Measurements from ENCODE around the gene C1orf116.
A peak's percentile ranks its signal among the peaks of the same experiment; 100 is the strongest.

Gene C1orf116

DNA sequence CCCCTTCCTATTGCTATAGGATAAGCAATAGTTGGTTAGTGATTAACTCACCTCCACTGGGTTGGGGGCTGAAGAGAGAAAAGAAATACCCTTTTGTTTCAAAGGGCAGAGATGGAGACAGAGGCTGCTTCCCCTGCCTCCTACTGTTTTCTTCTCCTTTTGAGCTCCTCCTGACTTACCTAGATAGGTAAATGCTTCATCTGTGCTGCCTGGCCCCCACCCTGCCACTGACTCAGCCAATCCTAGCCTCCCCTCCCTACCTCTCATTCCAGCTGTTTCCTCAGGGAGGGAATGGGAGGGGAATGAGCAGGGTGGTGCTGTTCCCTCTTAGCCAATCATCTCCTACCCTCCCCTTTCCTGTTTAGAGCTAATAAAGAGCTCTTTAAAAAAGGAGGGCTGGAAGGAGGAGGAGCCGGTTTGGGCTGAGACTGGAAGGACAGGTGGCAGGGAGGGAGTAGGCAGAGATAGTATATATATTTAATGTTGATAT, at the start of gene C1orf116:
TSS of gene C1orf116 (minus strand) at position 229 of the 490 bp plus-strand sequence. CDS start 5,158 bp downstream, outside the sequence.
- no peak for DNase-seq (ENCODE audit: low read depth in 2 of 2)

DNA sequence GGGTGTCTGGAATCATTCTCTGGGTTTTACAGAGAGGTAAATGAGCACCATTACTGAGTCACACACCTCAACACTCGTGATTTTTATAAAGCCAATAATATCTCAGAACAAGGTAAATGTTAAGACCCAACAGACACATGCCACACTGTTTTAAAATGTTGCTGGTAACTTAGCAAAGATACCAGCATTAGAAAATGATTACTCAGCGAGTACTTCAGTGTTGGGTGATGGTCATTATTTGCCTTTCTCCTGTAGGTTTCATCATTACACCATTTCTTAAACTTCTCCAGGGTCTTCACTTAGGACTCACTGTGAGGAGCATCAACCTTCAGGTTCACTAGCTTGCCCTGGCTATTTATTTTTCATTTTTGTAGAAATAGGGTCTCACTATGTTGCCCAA, 49.2 kb upstream of the C1orf116 start:
- no peak for DNase-seq (ENCODE audit: low read depth in 2 of 2)

DNA sequence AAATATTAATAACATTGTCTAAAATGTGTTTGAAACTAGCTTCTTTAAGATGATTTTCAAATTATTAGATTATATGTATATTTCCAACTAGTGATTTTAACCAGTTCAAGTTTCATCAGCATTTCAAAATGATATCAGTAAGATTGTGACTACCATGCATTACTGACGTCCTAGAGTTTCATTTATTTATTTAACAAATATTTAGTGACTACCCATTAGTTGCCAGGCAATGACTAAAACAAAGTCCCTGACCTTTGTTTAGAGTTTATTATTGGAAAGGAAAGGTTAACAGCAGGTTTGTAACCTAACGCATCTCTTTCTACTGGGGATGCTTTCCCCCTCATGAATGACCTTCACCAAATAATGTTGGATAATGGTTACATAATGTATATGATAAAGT, 48.5 kb upstream of the C1orf116 start:
- DNase-seq (ENCODE audit: low read depth in 2 of 2): no peak

DNA sequence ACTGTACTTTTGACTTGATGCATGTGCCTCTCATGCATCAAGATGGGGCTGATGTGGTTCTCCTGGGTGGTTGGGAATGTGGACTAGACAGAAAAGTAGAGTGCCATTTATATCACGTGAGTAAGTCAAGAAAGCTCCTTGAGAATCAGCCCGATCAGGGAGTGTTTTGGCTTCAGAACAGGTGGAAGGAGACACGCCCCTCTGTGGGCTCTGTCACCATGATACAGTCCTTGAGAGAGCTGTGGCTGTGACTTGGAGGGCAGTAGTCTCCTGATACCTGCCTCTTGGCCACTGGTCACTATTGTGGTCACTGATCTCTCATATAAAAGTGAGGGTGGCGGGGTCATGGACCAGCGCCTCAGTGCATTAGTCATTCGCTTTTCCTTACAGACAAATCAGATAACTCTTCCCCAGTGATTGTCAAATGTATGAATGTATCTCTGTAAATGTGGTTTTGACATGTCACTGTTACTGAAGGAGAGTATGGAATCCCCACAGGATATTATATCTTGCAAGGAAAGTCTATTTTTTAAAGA, 47.2 kb upstream of the C1orf116 start:
- no peak for DNase-seq (ENCODE audit: low read depth in 2 of 2)

DNA sequence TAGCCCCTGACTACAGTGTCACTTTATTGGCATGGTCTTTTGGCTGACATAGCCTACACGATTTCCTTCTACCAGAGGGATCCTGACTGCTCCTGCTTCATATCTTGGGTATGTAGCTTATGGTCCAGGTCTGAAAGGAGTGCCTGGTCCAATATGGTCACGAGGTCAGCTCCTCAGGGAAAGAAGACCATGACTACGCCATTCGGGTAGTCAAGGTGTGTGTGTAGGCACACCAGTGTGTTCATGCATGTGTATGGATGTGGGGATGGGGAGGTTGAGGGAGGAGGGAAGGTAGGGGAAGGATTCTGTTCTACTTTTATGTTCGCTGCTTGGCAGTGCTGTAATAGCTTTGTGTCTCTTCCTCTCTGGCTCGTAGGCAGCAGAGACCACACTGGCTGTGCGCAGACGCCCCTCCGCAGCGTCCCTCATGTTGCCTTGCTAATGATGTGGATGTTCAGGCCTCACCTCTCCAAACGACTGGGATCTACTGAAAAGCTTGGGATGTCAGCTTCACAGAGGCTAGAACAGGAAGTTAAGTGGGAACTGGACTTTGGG, 46.1 kb upstream of the C1orf116 start:
- no peak for DNase-seq (ENCODE audit: low read depth in 2 of 2)

DNA sequence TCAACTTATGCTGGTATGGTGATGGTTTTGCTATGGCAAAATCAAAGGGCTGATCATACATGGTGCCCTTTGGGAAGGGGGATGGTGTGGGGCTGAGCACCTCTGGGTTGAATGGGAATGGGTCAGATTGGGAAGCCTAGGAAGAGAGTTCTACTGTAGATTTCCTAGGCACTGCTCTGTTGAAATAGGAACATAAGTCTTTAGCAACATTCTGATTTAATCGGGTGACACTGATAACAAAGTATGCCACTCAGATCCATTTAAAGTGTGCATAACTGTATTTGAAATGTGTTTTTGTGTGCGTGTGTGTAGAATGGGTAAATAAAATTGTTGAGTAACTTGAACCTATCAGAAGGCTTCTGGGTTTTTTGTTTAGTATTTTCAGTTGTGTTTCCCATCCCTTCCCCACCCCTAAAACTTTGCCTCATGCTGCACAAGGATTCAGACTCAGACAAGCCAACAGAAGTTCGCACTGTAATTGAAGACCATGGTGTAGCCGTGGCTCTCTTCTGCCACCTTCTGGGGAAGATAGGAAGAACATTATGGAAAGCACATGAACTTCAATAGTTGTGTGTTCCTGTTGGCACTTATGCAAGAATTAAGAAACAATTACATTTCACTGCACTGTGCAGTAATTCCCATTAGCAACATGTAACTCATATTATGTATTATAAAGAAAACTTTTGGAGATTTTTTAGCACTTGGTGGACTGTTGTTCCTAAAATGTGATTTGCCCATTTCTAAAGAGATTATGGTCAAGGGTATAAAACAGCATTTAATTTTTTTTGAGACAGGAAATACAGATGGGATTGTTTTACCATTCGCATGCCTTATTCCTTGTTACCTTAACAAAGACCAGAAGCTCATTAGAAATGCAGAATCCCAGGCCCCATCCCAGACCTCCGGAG, 45.2 kb upstream of the C1orf116 start:
- peak; percentile 16 to 35 for DNase-seq (ENCODE audit: low read depth in 2 of 2)

DNA sequence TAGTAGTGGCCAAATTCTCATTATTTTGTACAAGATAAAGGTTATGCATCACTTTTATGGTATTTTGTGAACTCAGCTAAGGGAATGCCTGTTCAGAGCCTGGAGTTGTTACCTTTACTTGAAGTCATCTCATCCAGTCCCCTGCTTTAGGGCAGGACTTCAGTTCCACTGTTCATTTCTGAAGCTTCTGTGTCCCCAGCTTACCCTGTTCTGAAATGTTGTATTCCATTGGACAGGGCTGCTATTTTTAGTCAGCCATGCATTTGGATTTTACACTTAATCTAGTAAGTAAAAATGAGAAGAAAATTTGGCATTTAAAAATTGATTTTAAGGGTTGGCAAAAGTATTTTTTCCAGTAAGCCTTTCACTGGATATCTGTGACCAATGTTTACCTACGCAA, 44.5 kb upstream of the C1orf116 start:
- no peak for DNase-seq (ENCODE audit: low read depth in 2 of 2)

DNA sequence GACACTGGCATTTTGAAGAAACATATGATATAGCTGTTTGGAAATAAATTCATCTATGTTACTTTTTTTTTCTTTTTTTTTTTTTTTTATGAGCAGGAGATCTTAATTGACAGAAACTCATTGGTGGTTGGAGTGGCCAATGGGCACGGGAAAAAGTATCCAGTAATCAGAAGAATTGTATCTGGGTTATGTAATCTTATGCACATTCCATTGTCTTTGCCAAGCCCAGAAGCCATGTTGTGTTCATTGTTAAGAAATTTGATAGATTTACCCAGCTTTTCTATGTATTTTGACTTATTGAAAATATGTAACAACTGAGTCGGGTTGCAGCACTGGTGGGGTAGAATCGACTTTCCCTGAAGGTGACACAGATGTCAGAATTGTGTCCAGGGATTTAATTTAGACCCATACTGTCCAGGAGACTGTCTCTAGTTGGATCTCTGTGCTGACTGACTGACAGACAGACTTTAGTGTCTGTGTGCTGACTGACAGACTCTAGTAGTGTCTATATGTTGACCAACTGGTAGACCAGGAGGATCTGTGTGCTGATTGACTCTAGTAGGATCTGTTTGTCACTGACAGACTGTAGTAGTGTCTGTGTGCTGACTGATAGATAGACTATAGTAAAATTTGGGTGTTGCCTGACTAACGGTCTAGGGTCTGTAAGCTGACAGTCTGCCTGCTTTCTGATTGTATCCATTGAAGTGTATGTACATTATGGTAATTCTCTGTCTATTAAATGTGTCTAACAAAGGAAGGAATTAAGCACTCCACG, 43.8 kb upstream of the C1orf116 start:
- no peak for DNase-seq (ENCODE audit: low read depth in 2 of 2)

DNA sequence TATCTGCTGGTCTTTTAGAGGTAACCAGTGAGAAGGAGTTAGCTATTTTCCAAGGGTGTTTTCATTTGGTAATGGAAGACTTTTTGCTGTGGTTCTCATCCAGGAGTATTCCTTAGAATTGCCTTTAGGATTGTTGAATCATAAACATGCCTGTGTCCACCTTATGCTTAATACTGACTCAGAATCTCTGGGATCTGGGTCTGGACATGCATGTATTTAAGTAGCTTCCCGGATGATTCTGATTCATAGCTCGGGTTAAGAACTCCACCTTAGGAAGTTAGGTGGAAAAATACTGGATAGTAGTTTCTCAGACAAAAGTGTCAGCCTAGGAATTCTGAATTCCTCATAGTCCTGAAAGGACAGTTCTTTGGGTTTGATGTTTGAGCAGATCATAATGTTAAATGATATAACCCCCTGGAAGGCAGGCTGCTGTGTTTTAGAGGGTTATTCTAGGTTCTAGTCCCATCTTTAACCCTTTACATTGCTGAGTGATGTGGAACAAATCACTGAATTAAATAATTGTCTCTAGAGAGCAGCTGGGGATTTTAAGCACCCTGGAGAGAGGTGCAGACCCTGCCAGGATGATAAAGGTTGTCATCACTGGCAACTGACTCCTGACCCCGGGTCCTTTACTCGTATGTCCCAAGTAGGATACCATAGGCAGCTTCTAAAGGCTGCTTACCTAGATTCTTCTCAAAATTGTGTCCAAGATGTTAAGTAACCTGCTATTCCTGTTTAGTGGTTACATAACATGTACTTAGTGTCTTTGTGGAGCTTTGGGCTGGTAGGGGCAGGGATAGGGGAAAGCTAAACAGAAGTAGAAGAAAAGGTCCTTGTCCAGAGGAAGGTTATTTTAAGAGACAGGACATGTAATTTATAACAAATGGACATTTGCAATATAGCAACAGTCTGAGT, 41.6 kb upstream of the C1orf116 start:
- DNase-seq (ENCODE audit: low read depth in 2 of 2): no peak

DNA sequence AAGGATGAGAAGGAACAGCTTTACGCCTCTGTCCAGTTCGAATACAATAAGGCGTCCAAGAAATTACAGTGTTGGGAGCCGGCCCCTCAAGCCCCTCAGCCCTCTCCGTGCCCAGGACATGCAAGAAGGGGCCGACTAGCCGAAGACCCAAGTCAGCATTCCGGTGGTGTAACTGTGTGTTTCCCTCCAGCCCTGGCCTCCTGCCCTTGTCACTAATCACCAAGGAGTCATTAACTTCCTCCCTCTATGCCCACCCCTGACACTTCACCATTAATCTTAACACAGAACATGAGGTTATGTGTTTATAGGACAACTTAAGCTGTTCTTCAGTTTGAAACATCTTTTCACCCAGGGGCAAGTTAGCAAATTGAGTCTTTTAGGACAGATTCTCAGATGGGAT, 39.7 kb upstream of the C1orf116 start:
- DNase-seq (ENCODE audit: low read depth in 2 of 2): no peak

DNA sequence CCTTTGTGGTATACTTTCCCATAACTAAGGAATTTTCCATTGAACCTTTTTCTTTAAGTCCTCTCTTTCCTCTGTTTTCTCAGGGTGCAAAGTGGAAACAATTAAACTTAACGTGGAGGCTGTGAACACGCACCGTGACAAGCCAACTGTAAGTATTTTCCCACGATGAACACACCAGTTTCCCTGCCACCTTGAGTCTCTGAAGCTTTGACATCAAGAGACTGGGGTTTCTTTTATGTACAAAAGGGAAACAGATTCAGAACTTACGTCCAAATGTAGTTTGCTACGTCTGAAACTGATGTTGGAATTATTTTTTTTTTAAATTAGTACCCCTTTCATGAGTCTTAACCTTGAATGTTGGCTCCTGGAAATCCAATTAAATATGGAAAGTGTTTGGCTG, 38.9 kb upstream of the C1orf116 start:
- DNase-seq (ENCODE audit: low read depth in 2 of 2): no peak

DNA sequence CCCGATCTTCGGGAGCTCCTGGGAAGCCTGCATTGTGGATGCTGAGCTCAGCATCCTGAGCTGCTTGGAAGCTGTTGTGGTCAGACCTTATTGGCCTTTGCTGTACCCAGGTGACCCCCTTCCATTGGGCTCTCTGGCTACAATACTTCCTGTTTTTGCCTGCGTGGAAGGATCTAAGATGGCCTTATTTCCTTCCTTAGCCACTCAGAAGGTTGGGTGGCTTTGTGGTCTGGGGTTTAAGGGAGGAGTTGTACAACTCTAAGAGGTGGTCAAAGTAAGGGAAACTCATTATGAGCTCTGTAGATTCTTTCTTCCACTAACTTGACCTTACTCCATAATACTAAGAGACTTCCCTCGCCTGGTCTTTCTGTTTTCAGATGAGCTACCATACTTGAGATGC, 38.3 kb upstream of the C1orf116 start:
- no peak for DNase-seq (ENCODE audit: low read depth in 2 of 2)

DNA sequence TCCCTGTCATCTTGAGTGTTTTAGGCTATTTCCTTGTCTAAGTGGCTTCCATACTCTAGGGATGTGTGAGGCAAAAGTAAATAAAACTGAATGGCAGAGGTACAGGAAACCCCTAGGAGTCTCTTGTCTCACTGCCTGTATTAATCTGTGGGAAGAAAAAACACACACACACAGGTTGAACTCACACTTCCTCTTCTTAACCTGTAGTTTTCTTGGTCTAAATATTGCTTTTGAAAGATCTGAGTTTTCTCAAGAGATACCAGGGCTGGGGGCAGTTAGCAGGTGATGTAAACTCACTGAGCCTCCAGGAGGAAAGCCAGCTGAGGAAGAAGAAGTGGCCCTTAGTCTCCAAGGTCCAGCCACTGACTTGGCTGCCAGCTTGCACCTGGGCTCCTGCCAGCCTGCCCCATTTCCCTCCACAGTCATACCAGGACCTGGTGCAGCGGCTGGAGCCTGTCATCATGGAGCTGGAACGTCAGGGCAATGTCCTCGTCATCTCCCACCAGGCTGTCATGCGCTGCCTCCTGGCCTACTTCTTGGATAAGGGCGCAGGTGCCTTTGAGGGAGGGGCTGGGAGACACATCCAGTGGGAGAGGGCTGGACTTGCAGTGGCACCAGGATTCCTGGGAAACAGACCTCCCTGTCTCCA, 37.4 kb upstream of the C1orf116 start:
- DNase-seq (ENCODE audit: low read depth in 2 of 2): no peak

DNA sequence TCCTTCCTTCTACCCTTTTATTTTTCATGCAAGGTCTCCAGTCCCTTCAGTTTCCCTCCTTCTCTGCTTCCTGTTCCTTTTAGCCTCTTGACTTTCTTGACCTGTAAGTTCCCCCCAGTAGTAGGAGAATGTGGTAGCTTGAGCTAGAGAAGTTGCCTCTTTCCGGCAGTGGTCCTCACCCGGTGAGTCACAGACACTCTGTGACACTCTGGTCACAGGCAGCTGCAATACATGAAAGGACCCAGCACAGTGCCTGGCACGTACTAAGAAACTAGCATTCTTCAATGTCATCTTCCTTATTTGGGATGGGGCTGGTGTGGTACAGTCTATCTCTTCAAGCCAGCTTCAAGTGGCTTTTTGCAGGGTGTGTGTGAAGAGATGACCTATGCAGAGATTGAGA, 36.5 kb upstream of the C1orf116 start:
- DNase-seq (ENCODE audit: low read depth in 2 of 2): no peak

DNA sequence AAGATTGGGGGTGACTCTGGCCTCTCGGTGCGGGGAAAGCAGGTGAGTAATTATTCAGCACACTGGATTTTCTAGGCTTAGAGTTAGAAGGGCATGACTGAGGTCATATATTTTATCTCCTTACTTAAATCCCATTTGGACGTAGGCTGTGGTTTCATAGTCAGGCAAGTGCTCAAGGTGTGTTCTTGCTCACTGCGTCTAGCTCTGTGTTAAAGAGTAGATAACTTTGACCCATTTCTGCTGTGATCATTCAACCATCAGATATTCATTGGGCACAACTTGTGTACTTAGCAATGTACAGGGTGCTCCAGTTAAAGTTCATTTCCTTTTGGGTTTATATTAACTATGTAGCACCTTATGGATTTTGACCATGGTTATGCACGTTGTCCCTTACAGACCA, 35.1 kb upstream of the C1orf116 start:
- DNase-seq (ENCODE audit: low read depth in 2 of 2): no peak

DNA sequence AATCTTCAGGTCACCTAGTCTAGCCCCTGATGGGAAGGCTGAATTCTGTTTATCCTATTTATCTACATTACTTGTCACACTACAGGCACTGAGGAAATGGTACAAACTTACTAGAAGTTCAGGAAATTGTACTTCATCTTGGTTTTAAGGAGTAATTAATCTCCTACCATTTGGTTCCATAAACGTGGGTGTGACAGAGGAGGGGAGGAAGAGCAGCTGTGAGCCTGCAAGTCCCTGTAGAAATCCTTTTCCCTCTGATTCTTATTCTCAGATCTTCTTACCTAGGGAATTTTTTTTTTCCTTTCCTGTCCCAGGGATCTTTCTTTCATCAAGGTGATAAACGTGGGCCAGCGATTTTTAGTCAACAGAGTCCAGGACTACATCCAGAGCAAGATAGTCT, 34.6 kb upstream of the C1orf116 start:
- no peak for DNase-seq (ENCODE audit: low read depth in 2 of 2)

DNA sequence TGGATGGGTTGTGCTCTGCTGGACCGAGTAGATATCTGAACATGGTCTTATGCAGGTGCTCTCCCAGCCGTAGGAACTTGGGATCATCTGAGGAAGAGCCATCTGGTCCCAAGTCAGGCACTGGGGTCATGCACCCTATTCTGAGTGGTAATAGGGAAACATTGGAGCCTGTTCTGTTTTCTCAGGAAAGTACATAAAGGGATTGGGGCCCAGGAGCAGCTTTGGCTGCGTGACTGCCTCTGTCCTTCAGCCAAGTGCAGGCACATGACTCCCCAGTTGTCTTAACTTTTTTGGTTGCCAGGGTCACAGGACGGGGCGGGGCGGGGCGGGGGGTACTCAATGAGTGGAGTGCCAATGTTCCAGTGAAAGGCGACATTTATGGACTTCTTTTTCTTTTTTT, 32.0 kb upstream of the C1orf116 start:
- no peak for DNase-seq (ENCODE audit: low read depth in 2 of 2)

DNA sequence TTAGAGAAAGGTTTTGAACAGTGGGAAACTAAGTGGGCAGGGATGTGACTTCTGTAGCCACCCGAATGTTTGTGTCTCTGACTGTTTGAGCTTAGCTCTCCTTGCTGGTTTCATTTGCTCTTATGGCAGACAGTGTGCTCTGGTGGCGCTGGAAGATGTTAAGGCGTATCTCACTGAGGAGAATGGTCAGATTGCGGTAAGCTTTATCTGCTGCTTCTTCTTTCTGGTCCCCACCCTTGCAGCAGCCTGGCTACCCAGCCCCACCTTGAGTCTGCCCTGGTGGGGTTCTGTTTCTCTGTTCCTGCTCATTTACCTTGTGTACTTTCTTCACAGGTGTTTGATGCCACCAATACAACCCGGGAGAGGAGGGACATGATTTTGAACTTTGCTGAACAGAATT, 30.5 kb upstream of the C1orf116 start:
- DNase-seq (ENCODE audit: low read depth in 2 of 2): no peak

DNA sequence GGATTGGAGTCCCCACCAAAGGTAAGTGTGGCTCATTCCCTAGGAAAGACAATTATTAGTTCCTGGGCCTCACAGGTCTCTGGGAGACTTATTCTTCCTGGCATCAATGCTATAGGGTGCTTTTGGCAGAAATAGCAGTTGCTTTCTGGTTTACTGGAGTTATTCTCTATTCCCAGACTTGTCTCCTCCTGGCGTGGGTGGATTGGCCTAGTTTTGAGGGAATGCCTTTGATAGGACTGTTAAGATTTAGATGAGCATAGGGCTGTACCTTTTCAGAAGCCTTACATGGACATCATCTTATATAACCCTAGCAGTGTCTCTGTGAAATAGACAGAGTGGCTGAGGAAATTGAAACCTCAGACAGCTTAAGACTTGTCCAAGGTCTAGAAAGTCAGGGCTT, 29.5 kb upstream of the C1orf116 start:
- no peak for DNase-seq (ENCODE audit: low read depth in 2 of 2)

DNA sequence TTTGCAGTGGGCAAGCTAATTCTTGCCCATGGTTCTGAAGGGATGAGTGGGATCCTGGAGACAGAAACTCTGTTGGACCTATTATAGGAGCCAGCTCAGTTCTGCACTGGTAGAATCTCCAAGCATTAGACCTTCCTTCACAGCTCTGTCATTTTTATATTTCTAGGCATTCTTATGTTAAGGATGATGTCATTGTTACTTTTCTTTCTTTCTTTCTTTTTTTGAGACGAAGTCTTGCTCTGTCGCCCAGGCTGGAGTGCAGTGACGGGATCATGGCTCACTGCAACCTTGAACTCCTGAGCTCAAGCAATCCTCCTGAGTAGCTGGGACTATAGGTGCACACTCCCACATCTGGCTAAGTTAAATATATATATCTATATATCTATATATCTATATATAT, 28.0 kb upstream of the C1orf116 start:
- DNase-seq (ENCODE audit: low read depth in 2 of 2): no peak

DNA sequence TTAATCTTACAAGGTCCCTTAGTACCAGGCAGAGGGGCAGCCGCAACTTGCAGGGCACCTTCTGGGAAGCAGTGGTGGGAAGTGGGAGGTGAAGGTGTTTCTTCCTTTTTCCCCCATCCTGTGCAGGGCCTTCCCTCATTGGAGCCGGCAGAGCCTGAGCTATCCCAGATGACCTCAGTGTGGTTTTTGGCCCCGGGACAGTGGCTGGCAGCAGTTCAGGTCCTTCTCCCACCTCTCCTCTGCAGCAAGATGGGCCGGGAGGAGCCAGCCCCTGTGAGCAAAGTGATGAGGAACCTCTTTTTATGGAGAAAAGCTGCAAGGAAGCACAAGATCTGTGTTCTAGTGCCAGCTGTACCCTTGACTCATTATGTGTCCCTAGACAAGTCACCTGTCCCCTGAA, 27.3 kb upstream of the C1orf116 start:
- DNase-seq (ENCODE audit: low read depth in 2 of 2): no peak

All from stimulated activated CD8-positive, alpha-beta memory T cell treated with anti-CD3 and anti-CD28 coated beads, Interleukin-7, amount 100 ng/mL, for 4 hours (primary cell).